ENCODE results near the gene TRAF3IP1.

- TF ChIP-seq, protein P1, sequence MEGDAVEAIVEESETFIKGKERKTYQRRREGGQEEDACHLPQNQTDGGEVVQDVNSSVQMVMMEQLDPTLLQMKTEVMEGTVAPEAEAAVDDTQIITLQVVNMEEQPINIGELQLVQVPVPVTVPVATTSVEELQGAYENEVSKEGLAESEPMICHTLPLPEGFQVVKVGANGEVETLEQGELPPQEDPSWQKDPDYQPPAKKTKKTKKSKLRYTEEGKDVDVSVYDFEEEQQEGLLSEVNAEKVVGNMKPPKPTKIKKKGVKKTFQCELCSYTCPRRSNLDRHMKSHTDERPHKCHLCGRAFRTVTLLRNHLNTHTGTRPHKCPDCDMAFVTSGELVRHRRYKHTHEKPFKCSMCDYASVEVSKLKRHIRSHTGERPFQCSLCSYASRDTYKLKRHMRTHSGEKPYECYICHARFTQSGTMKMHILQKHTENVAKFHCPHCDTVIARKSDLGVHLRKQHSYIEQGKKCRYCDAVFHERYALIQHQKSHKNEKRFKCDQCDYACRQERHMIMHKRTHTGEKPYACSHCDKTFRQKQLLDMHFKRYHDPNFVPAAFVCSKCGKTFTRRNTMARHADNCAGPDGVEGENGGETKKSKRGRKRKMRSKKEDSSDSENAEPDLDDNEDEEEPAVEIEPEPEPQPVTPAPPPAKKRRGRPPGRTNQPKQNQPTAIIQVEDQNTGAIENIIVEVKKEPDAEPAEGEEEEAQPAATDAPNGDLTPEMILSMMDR (IDR thresholded peaks at IDR 0.05), result no peak
- TF ChIP-seq POLR2A (IDR thresholded peaks at IDR 0.05), result no peak
Measured at GRCh38 chr2:238409341-238410199, 89.3 kb downstream of the TRAF3IP1 start.
